ENCODE results near the gene DAGLA. TPM values are rescaled to one million over a fixed set of nuclear protein-coding genes. Genes with fewer than 3 reads are reported as not detected.

DAGLA gene
- total and polyA plus RNA-seq, 2 of the 13 experiments (the other 11 are each of a cell fraction or from before 2014, with no cell fraction given), result 2.6 to 3.9 TPM

DNA sequence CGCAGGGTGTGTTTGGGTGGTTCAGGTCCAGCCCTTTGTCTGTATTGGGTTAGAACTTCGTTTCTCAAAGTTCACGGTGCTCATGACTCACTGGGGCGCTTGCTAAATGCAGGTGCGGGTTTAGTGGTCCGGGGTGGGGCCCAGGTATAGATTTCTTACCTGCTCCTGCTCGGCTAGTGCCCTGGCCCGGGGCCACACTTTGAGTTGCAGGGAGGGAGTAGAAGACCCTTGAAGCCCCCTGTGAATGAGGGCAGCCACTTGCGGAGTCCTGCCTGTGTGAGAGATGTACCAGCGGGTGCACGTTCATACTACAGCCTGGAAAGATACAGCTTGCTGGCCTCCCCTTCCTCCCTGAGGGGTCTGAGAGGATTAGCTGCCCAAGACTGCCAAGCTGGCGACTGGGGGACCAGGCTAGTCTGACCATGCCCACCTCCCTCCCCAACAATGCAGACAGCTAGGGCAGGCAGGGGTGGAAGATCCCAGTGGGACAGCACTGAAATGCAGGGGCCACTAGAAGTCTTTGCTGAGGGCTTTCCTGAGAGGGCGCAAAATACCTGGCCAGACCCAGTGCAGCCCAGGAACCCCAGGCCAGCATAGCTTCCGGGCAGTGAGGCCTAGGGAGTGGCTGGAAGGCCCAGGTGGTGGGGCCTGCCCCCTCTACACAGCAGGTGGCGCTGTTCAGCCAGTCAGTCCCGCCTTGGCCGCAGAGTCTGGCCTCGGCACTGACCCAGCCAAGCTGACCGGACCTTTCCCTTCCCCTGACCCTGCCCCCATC, 67.2 kb downstream of the DAGLA start (continued):
- TF ChIP-seq, protein P1, sequence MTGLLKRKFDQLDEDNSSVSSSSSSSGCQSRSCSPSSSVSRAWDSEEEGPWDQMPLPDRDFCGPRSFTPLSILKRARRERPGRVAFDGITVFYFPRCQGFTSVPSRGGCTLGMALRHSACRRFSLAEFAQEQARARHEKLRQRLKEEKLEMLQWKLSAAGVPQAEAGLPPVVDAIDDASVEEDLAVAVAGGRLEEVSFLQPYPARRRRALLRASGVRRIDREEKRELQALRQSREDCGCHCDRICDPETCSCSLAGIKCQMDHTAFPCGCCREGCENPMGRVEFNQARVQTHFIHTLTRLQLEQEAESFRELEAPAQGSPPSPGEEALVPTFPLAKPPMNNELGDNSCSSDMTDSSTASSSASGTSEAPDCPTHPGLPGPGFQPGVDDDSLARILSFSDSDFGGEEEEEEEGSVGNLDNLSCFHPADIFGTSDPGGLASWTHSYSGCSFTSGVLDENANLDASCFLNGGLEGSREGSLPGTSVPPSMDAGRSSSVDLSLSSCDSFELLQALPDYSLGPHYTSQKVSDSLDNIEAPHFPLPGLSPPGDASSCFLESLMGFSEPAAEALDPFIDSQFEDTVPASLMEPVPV (CRISPR knock-in tag; IDR thresholded peaks at IDR 0.05), result 0 out of 2 replicates have a peak, but pooled peaks have one; percentile 52
- TF ChIP-seq ZNF572 (CRISPR knock-in tag; IDR thresholded peaks at IDR 0.05) (no peak), HIVEP1 (CRISPR knock-in tag; IDR thresholded peaks at IDR 0.05) (no peak; the same call in 1 of the 2 replicates), ZNF430 (CRISPR knock-in tag; IDR thresholded peaks at IDR 0.05) (0 out of 2 replicates have a peak, but pooled peaks have one; percentile 46), PHF8 (CRISPR knock-in tag; IDR thresholded peaks at IDR 0.05) (peak; percentile 50; the same call in 1 of the 2 replicates), MTF2 (CRISPR knock-in tag; IDR thresholded peaks at IDR 0.05; ENCODE audit: borderline replicate concordance) (no peak), ATF7-NPFF (CRISPR knock-in tag; IDR thresholded peaks at IDR 0.05; ENCODE audit: low read depth) (0 out of 2 replicates have a peak, but pooled peaks have one; percentile 24), ZSCAN21 (CRISPR knock-in tag; IDR thresholded peaks at IDR 0.05; ENCODE audit: borderline replicate concordance) (peak; percentile 77; the same call in 1 of the 2 replicates), HDAC6 (IDR thresholded peaks at IDR 0.05; ENCODE audit: low read depth, low read length) (no peak), NPAS2 (CRISPR knock-in tag; IDR thresholded peaks at IDR 0.05; ENCODE audit: borderline replicate concordance) (no peak), YY1 (IDR thresholded peaks at IDR 0.05; ENCODE audit: insufficient read depth, insufficient replicate concordance, low read depth, low read length) (peak; percentile 59), TMF1 (CRISPR knock-in tag; IDR thresholded peaks at IDR 0.05; ENCODE audit: low read depth) (no peak), SSRP1 (CRISPR knock-in tag; IDR thresholded peaks at IDR 0.05) (no peak), FOXK2 (IDR thresholded peaks at IDR 0.05) (no peak), MTF1 (CRISPR knock-in tag; IDR thresholded peaks at IDR 0.05) (no peak), BORCS8-MEF2B (CRISPR knock-in tag; IDR thresholded peaks at IDR 0.05) (peak; percentile 73; the same call in 1 of the 2 replicates), SRY (CRISPR knock-in tag; IDR thresholded peaks at IDR 0.05) (peak; percentile 60; the same call in 1 of the 2 replicates), TAF15 (IDR thresholded peaks at IDR 0.05; ENCODE audit: low read depth, low read length, poor library complexity, severe bottlenecking) (no peak), NFKB2 (CRISPR knock-in tag; IDR thresholded peaks at IDR 0.05; ENCODE audit: borderline replicate concordance) (peak; percentile 52; the same call in 1 of the 2 replicates), ZMYM2 (CRISPR knock-in tag; IDR thresholded peaks at IDR 0.05) (no peak), NFKBIZ (CRISPR knock-in tag; IDR thresholded peaks at IDR 0.05) (0 out of 2 replicates have a peak, but pooled peaks have one; percentile 57), ADNP (CRISPR knock-in tag; IDR thresholded peaks at IDR 0.05) (no peak), ZZZ3 (CRISPR knock-in tag; IDR thresholded peaks at IDR 0.05; ENCODE audit: borderline replicate concordance) (peak; percentile 67; the same call in 1 of the 2 replicates), ZNF614 (CRISPR knock-in tag; IDR thresholded peaks at IDR 0.05; ENCODE audit: borderline replicate concordance) (peak; percentile 74; the same call in 1 of the 2 replicates)
- TF ChIP-seq, protein P2, sequence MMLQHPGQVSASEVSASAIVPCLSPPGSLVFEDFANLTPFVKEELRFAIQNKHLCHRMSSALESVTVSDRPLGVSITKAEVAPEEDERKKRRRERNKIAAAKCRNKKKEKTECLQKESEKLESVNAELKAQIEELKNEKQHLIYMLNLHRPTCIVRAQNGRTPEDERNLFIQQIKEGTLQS (CRISPR knock-in tag; IDR thresholded peaks at IDR 0.05), result no peak
- TF ChIP-seq, protein P3, sequence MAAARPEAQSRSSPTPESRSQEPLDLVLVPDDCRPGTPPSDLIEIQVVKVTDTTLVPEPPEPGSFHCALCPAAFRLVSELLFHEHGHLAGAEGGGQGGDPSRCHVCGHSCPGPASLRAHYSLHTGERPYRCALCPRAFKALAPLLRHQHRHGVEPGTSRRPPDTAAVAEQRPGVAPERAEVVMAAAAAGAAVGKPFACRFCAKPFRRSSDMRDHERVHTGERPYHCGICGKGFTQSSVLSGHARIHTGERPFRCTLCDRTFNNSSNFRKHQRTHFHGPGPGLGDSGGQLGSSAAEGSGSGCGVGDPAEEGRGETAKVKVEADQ (CRISPR knock-in tag; IDR thresholded peaks at IDR 0.05; ENCODE audit: borderline replicate concordance), result 0 out of 2 replicates have a peak, but pooled peaks have one; percentile 61
